GM10266 (cell line): ENCODE data around the gene MYLK2.

Experiments used
- DNase-seq: peaks from one replicate; pipeline ENCODE4 v3.0.0; 2012; ENCODE audit errors: extremely low spot score
- TF ChIP-seq, protein P1 (sequence below): IDR thresholded peaks from 2 replicates; pipeline ENCODE4 v1.5.1; 2012; ENCODE audit warnings: mild to moderate bottlenecking, low read depth; ENCODE audit not compliant: control insufficient read depth, insufficient read depth; ENCODE audit errors: missing control alignments

The MYLK2 gene

DNA sequence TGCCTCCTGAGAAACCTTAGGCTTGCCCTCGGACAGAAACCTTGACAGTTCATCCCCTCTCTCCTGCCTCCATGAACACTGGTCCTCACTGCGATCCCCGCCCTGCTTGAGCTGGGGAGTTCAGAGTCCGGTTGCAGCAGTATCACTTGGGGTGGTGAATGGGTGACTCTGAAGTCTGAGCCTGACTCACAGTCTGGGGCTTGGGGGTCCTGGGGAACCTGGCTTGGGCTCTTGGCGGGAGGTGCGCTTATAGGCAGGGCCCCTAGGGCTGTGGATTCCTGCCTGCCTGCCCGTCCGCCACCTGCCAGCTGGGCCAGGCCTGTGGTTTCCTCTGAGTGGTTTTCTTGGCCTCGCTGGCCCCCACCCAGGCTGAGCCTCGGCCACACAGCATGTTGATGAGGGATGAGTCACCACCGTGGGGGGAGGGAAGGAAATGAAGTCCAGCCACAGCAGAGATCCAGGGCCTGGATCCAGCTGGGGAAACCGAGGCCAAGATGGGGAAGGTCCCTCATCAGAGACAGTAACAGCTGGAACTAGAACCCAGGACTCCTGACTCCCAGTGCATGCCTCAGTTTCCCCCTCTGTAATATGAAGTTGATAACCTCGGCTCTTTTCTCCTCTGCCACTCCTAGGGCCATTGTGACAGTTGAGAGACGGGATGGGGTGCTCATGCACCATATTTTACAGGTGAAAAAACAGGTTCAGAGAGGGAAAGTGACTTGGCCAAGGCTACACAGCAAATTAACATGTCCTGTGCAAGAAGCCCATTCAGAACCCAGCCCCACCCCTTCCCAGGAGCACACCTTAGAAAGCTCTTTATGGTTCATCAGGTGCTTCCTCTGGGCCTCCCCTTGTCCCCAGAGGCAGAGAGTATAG lies 17.1 kb downstream of the MYLK2 start:
- TF ChIP-seq, protein P1, sequence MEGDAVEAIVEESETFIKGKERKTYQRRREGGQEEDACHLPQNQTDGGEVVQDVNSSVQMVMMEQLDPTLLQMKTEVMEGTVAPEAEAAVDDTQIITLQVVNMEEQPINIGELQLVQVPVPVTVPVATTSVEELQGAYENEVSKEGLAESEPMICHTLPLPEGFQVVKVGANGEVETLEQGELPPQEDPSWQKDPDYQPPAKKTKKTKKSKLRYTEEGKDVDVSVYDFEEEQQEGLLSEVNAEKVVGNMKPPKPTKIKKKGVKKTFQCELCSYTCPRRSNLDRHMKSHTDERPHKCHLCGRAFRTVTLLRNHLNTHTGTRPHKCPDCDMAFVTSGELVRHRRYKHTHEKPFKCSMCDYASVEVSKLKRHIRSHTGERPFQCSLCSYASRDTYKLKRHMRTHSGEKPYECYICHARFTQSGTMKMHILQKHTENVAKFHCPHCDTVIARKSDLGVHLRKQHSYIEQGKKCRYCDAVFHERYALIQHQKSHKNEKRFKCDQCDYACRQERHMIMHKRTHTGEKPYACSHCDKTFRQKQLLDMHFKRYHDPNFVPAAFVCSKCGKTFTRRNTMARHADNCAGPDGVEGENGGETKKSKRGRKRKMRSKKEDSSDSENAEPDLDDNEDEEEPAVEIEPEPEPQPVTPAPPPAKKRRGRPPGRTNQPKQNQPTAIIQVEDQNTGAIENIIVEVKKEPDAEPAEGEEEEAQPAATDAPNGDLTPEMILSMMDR, result no peak
- DNase-seq, result peak; percentile 58

DNA sequence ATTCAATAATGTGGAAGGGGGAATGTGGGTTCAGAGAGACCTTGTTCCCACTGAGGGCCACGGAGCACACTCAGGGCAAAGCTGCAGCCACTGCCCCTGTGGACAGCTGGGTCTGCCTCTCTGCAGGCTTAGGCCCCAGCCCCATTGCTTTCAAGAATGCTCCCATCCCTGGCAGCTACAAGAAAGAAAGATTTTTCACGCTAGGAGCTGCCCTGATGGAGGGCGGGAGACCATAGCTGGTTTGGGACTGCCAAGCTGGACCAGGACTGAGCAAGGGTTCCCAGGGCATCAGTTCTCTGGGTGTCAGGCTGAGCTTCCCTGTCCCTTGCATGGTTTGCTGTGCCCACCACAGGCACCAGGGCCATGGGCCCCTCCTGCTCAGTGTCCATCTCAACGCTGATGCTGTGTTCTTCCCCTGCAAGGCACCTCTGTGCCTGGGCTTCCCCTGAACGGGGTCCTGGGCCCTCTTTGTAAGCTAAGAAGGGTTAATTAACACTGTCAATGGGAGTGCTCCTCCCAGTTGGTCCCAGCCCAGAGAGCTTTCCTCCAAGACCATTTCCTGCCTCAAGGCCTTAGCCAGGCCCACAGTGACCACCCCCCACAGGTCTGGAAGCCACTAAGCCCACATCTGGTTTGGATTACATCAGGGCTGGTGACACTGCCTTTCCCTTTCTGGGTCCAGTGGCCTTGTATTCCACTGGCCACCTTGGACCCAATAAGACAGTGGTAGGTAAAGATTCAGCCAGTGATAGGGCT lies 17.9 kb downstream of the MYLK2 start:
- TF ChIP-seq, protein P1, result no peak
- no peak for DNase-seq

DNA sequence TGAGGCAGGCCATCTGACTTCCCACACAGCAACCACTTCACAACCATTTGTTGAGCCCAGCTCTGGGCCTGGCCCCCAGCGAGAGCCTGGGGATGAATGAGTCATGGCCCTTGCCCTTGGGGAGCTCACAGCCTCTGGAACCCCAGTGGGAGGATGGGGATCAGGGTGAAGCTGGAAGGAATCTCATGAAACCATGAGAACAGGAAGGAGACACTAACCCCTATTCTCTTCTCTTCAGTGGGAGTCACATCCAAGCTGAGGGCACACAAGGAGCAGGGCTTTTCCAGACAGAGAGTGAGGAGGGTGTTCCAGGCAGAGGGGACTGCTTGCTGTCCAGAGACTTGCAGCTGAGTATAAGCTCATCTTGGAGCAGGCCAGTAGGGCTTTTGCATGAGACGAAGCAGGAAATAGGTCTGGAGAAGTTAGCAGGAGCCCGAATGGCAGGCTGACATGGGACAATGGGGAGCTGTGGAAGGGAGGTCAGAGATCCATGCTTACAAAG lies 18.8 kb downstream of the MYLK2 start:
- TF ChIP-seq, protein P1, result no peak
- DNase-seq, result no peak

DNA sequence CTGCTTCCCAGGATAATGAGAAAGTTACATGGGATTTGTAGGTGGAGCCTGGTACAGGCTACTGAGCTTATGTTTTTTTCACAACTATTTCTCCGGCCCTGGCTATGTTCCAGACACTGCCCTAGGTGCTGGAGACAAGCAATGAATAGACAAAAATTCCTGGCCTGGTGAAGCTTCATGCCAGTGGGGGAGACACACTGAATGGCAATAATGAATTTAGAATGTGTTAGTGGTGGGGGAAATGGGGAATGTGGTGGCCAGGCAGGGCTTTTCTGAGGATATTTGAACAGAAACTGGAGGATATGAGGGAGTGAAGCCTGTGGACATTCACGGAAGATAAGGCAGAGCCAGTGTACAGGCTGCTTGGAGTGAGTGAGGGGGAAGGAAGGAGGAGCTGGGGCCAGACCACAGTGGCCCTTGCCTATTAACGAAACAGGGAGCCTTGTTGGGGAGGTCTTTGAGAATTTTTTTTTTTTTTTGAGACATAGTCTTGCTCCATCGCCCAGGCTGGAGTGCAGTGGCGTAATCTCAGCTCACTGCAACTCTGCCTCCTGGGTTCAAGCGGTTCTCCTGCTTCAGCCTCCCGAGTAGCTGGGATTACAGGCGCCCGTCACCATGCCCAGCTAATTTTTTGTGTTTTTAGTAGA lies 19.6 kb downstream of the MYLK2 start:
- TF ChIP-seq, protein P1, result no peak
- DNase-seq, result no peak

DNA sequence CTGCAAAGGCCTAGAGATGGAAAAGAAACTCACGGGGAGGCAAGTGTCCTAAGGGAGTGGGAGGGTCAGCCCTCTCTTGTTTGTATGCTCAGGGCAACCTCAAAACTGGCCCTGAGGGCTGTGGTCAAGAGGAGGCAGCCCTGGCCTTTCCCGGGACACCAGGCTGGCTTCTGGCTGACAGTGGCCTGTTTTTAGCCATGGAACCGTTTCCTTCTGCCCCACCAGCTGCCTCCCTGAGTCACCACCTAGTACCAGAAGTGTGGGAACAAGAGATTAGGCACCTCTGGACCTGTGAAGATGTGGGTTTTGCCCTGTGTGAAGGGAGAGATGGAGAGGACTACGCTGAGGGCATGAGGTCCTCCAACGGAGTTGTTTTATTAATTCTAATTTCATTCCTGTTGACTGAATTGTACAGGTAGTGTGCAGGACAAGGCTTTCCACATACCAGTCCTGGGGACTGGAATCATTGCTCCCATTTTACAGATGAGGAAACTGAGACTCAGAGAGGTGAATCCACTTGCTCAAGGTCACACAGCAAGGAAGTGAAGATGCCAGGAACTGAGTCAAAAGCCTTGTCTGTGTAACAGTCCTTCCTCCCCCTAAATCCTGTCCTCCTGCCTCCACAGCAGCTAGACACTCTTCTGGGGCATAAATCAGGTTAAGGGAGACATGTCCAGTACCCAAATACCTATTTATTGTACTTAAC lies 20.8 kb downstream of the MYLK2 start:
- no peak for DNase-seq
- TF ChIP-seq, protein P1, result no peak

DNA sequence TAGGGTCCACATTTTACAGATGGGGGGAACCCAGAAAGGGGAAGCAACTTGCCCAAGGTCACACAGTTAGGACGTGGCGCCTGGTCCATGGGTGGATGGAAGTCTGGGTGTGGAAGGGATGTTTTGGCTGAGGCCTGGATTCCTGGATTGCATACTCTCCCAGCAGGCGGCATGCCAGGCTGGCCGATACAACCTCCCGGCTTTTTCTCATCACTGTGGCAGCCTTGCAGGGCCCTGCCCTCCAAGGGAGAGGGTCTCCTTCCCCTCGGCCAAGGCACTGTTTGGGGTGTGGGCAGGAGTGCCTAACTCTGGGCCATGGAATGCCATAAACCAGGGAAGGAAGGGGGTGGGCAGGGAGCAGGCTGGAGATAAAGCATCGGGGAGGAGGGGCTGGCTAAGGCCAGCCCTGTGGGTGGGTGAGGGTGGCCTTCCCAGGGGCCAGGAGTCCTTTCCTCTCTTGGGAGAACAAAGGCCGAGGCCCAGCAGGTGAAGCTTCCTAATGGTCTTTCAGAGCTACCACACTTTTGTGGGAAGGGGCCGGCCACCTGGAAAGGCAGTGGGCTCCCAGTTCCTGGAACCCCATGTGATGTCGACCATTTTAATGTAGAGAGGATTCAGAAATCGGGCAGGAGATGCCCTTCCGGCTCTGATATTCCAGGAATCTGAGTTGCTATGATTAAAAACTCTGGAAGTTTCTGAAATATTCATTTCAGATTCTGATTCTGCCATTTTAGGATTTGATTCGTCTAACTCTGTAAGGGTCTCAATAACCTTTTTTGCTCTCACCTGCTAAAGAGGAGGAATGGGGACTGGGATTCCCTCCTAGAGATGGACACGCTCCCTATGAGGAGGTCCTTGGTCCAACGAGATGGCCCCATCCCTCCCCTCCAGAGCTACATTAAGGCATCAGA lies 22.0 kb downstream of the MYLK2 start:
- TF ChIP-seq, protein P1, result no peak
- DNase-seq, result no peak
